GM19372 (cell line): ENCODE results near the gene FHIT.
"Not testable (repeated sequence)": the region's sequence is repeated elsewhere in the genome, so short reads cannot be mapped to it uniquely, and the experiment has no call there.

Source experiments
- ATAC-seq: cut with Tn5 transposase; IDR thresholded peaks from one replicate; pipeline ENCODE4 v1.9.1; 2021; ENCODE audit warnings: mild to moderate bottlenecking, low read depth, moderate library complexity; ENCODE audit not compliant: unreplicated experiment

Gene FHIT

GRCh38 chr3:59809710-59810444 is 1441.4 kb downstream of the FHIT start:
- no peak for ATAC-seq

DNA sequence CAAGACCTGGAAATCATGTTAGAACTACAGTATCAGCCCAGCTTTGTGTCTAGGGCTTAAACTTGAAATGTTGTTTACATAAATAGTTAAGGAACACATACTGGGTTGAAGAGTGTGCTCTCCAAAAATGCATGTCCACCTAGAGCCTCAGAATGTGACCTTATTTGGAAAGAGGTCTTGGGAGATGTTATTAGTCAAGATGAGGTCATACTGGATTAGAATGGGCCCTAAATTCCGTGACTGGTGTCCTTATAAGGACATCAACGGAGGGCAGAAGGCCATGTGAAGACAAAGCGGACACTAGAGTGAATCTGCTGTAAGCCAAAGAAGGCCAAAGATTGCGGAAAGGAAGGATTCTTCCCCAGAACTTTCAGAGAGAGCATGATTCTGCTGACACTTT is 1442.2 kb downstream of the FHIT start:
- no peak for ATAC-seq

DNA sequence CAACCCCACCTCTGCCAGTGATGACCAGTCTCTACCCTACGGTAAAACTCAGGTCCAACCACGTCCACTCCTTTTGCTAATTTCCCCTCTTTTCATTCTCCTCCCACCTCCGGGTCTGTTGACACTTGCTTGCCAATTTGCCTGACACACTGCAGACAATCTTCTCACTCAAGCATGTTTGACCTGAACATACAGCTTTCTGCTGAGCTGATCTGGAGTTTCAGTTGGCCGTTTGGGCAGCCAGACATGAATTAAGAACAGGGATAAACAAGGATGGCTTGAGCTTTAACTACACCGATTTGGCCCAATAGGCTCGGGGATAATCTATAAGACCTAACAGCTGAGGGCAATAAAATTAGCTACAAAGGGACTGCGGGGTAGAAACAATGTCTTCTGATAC is 1442.8 kb downstream of the FHIT start:
- no peak for ATAC-seq

DNA sequence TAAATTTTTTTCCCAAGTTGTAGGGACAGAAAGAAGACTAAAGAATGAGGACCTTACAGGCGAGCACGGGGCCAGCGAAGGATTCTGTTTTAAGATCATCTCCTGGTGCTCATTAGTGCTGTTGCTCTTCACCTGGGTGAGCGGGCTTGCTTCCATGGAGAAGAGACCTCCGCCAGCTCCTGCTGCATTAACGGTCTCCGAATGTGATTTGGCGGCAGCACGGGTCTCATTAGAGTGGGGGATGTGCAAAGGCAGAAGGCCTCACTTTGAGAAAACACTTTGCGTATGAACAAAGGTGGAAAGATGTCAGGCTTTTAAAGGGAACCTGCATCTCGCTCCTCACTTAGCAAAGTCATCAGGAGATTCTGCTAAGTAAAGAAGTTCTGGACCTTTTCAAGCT is 1448.0 kb downstream of the FHIT start:
- ATAC-seq = no peak

- ATAC-seq = not testable (repeated sequence)
These were observed 1448.8 kb downstream of the FHIT start for GRCh38 chr3:59802453-59802852.

DNA sequence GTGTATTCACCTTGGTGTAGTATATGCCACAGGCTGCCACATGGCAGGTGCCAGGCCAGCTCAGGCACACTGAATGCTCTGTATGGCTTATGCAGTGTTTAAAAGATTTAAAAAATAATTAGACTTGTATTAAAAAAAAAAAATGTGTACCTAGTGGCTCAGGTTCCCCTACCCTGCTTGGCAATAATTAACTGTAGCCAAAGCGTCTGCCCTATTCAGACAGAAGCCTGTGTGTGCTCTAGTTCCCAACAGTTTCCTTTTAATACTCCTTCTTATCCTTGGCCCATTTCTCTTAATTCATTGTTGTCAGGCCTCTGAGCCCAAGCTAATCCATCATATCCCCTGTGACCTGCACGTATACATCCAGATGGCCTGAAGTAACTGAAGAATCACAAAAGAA is 1449.2 kb downstream of the FHIT start:
- no peak for ATAC-seq

DNA sequence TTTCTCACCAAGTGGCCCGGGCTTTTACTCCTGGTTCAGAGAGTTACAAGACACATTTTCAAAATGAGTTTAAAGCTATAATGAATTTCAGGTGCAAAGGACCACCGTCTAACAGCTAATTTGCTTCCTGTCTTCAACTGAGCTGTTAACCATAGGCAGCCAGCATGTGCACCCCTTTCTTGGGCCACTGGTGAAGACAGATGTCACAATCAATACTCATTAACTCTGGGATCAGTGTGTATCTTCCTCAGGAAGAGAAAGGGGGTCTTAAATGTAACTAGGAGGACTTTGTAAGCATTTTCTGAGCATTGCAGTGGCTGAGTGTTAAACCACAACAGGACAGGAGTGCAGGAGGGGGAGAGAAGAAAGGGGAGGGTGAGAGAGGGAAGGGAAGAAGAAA is 1450.8 kb downstream of the FHIT start:
- no peak for ATAC-seq

DNA sequence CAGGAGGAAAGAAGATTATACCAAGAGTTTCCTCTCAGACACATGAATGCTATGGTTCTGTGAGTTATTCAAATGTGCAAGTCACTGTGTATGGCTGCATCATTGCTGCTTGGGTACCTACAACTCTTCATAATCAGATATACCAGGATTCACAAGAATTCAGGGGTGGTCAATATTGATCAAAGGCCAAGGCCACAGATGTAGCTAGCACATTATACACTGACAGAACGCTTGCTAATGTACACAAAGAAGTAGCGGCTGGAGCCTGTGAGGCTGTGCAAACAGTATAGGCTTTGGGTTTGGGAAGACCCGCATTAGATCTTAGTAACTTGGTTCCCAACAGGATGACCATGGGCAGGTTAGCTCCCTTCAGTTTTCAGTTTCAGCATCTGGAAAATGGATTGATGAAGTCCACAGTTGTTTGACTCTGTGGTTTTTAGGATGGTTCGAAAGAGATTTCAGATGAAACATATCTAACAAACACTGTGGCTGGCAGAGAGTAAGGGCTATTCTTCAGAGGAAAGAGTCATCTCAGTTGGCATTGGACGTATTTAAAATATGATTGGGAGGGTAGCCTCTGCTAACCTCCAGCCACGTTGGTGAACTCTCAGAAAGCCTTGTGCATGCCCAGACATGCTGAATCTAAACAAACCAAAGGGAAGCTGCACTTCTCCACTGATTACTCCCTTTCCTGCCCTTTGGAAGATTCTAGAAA is 1452.7 kb downstream of the FHIT start:
- ATAC-seq = no peak

DNA sequence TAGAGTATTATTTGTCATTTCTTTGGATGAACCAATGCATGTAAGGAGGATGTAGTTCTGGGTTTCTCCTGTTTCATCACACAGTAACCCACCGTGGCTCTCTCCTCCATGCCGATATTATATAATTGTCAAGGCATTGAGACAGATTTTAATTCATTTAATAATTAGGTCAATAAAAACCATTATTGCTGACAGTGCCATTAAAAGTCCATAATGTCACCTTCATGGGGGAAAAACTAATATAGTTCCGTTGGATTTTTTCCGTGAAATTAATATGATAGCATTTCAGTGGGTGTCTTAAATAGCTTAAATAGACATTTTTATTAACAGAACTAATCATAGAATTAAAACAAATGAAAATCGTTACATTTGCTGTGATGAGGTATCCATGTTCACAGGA is 1453.7 kb downstream of the FHIT start:
- ATAC-seq = no peak

GRCh38 chr3:59796456-59796855 is 1454.8 kb downstream of the FHIT start:
- ATAC-seq = no peak

DNA sequence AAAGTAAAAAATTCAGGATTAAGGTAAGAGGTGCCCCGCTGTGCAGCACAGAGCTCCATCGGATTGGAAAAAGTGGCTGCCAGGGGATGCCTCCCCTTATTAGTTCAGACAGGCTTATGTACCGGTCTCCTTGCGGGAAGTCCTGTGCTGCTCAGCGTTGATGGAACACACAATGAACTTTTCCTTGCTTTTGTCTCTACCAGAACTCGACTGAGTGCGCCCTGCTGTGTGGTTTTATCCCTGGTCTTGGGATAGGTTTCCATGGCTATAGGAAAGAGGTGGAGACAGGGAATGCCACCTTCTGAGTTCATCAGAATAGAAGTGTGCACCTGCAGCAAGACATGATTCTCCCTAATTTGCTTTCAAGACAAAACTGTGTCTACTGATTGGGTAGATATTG is 1455.5 kb downstream of the FHIT start:
- ATAC-seq = no peak

- no peak for ATAC-seq
These were observed 1457.3 kb downstream of the FHIT start for GRCh38 chr3:59793976-59794375.

DNA sequence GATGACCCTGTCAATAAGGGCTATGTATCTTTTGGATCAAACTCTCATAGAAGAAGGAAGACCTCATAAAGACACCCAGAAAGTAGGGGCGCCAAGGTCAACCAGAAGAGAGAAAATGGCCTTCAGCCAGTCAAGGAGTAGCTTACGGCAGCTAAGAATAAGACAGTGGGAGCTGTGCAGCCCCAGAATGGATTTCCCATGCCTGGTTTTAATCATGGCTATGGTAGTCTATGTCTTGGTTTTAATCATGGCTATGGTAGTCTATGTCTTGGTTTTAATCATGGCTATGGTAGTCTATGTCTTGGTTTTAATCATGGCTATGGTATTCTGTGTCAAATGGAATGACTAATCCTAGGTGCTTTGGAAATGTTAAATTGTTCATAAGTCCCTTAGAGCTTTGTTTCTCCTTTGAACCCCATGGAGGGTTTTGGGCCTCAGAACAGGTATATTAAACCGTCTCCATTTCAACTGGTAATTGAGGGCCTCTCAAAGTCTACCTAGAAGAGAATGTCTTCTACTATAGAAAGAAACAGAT is 1459.4 kb downstream of the FHIT start:
- no peak for ATAC-seq

DNA sequence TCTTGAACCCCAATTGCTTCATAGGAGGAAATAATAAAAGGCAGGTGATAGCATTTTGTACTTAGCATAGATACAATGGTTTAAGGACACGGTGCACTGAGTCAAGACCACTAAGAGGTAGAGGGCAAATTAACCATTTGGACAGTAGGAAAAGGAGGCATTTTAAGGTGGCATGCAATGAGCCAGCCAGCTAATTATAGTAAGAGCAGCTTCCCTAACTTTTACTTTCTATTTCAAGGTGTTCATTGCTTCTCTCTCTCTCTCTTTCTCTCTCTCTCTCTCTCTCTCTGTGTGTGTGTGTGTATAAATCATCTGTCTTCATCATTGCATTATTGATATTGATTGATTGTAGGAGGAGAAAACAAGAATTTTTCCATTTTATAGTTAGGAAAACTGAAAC is 1461.0 kb downstream of the FHIT start:
- no peak for ATAC-seq

DNA sequence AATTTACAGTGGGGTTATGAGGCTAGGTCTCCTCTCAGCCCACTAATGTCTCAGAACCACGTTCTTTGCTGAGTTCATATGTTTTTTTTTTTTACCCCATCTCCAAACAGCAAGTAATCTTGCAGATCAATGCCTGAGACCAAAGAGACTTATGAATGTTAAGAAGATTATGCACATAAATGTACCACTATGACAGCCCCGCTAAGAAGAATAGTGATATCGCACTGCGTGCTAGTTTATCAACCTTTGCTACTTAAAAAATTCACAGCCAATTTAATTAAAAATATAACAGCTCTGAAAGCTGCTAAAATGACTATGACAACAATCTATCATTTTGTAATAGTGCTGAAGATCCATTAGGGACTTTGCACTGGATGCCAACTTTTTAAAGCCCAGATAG is 1462.5 kb downstream of the FHIT start:
- no peak for ATAC-seq

GRCh38 chr3:59788133-59788532 is 1463.1 kb downstream of the FHIT start:
- no peak for ATAC-seq

GRCh38 chr3:59786374-59786773 is 1464.9 kb downstream of the FHIT start:
- no peak for ATAC-seq

- ATAC-seq = no peak
These were observed 1467.1 kb downstream of the FHIT start for GRCh38 chr3:59784164-59784563.

- no peak for ATAC-seq
These were observed 1467.7 kb downstream of the FHIT start for GRCh38 chr3:59783468-59783988.

DNA sequence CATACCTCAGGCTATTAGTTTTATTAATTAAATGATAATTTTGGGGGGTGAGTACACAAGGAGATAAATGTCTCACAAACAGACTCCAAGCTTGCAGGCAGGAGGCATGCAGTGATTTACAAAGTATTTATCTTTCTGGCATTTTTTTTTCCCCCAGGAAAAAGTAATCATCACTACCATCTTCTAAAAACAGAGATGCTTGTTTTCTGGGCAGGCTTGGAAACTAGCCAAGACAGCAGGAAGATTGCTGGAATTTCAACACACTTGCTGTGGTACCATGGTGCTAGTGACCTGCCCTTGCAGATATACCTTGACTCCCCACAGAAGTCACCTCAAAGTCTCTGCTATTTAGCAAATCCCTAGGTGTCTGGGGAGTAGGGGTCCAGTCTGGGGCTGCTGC is 1468.6 kb downstream of the FHIT start:
- ATAC-seq = no peak

DNA sequence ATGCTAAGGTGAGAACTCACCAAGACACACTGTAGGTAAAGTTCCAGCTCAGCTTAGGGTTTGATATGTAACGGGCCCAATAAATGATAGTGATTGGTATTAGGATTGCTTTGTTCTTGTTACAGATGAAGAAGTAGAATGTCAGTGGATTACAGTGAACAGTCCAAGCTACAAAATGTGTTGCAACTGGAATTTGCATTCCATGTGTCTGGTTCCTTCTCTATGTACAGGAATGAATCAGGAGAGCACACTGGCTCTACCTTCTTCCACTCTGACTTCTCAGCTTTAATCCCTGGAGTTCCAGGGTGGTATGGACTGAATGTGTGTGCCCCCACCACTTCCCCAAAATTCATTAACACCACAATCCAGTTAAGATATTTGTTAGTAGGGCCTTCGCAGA is 1471.0 kb downstream of the FHIT start:
- ATAC-seq = no peak

DNA sequence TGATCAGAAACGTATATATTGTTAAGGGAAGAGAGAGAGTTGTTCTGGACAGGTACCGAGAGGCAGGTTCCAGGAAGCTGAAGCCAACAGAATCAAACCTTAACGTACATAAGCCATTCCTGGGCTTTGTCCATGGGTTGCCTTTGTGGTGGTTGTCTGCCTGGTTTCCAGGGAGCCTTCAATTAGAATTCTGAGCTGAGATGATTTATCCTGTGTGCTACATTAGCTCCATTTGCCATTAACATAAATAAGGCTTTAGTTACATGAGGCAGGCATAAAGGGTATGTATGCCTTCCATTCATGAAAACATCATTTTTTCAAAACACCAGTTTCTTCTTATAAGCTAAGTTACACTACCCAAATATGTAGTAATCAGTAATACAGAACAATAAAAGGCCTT is 1472.0 kb downstream of the FHIT start:
- no peak for ATAC-seq
